HG03139 (cell line): ENCODE data around the gene PRTN3.

Source experiments
- ATAC-seq: cut with Tn5 transposase; IDR thresholded peaks from one replicate; pipeline ENCODE4 v1.9.1; 2021; ENCODE audit not compliant: unreplicated experiment

The PRTN3 gene

DNA sequence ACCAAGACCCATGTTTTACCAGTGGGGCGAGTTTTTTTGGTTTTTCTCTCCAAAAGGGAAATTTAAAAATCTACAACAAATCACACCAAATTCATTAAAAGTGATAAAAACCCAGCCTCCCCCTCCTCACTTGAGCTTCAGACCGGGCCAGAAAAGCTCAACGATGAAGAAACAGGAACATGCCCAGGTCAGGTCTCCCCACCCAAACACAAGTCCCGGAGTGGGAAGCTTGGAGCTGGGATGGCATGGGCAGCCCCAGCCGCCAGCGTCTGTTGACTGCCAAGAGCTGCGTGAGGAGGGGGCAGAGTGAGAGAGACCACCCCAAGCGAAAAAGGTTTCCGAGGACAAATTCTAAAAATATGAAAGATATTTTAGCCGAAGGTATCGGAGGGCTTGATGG is 56.2 kb downstream of the PRTN3 start:
- ATAC-seq = no peak

DNA sequence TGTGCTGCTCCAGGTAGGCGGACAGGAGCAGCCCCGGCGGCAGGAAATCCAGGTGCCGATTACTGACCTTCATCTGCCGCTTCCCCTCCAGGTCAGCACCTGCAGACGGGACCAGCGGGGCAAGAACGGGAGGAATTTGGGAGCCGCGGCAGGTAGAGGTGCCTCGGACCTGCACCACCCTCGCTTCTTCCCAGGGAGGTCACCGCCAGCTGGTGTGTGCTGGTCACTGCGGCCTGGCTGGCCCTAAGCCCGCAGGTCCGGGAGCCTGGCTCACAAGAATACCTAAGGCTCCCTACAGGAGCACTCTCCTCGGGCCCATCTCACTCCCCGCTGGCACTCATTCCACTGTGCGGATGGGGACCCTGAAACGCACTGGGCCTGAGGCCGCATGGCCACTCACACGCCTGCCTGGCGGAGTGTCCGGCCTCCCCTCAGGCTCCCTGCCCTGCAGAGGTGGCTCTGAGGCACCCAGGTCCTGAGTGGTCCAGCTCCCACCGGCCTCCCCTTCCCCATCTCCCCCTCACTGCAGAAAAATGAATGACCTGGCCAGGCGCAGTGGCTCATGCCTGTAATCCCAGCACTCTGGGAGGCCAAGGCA is 56.7 kb downstream of the PRTN3 start:
- ATAC-seq = no peak
